Endothelial cell of umbilical vein (primary cell): ENCODE results near the gene TADA1. TPM values are rescaled to one million over a fixed set of nuclear protein-coding genes. Genes with fewer than 3 reads are reported as not detected.

Experiments
- BruUV-seq: library from RNA; stranded (reverse); fragments of 400-500 nt; replicated peaks from 2 replicates; lab custom pipeline; 2021; lab: Mats Ljungman, UMichigan
- CTCF ChIA-PET: fragments of 300-600, 350-600 bp; sonication (Branson Sonifier 250); formaldehyde crosslinking; loops from one replicate; lab custom pipeline; 2021; ENCODE audit warnings: antibody characterized with exemption, inconsistent platforms; lab: Charles Lee
- POLR2A ChIA-PET: fragments of 300-600, 350-600 bp; sonication (Branson Sonifier 250); formaldehyde crosslinking; loops from one replicate; lab custom pipeline; 2021; ENCODE audit warnings: antibody characterized with exemption, inconsistent platforms; lab: Charles Lee
- DNase-seq: peaks from one replicate; pipeline ENCODE4 v3.0.0-alpha.2; 2011; ENCODE audit warnings: low read depth, low spot score
- FAIRE-seq: peaks from 2 replicates; lab custom pipeline; 2011; peaks lifted over from hg19 to GRCh38; lab: Jason Lieb, UNC
- H2AFZ ChIP-seq: 2 replicates; pipeline ENCODE4 v1.6.0; 2012; ENCODE audit warnings: low read depth, low read length, control low read depth, inconsistent platforms
- H3K27ac ChIP-seq: 2 replicates; pipeline ENCODE4 v1.5.1; 2011; ENCODE audit warnings: low read depth, mild to moderate bottlenecking, control low read depth, low read length, moderate library complexity; ENCODE audit not compliant: insufficient read depth
- H3K27me3 ChIP-seq, 2 experiments: 2 replicates each; pipeline versions ENCODE4 v1.6.0 to v1.6.1; 2011; ENCODE audit warnings: low read length in 2 of 2, mixed read lengths in 1 of 2; ENCODE audit not compliant: control insufficient read depth in 2 of 2, insufficient read depth in 2 of 2
- H3K36me3 ChIP-seq, 2 experiments: 2 replicates in 1 of 2; 3 replicates in 1 of 2; pipeline ENCODE4 v1.5.1; 2011; ENCODE audit warnings: low read length in 2 of 2, mild to moderate bottlenecking in 1 of 2, moderate library complexity in 1 of 2; ENCODE audit not compliant: control insufficient read depth in 2 of 2, insufficient read depth in 2 of 2; ENCODE audit errors: extremely low read depth in 1 of 2
- H3K4me1 ChIP-seq: 3 replicates; pipeline ENCODE4 v1.5.1; 2011; ENCODE audit warnings: mild to moderate bottlenecking, low read length; ENCODE audit not compliant: control insufficient read depth, insufficient read depth; ENCODE audit errors: extremely low read depth
- H3K4me2 ChIP-seq: 2 replicates; pipeline ENCODE4 v1.6.1; 2011; ENCODE audit warnings: low read length, control low read depth, mixed read lengths; ENCODE audit not compliant: insufficient read depth
- H3K4me3 ChIP-seq, 3 experiments: fragments of 200-600 bp in 1 of 3; sonication (generic), shearing (Covaris generic) in 1 of 3; replicated peaks in 1 of 3; 2 replicates each; pipeline ENCODE4 v1.5.1; 2011 to 2016; ENCODE audit warnings: control low read depth in 3 of 3, low read length in 3 of 3, mild to moderate bottlenecking in 2 of 3, inconsistent platforms in 1 of 3, low read depth in 1 of 3, moderate library complexity in 1 of 3; ENCODE audit not compliant: insufficient read depth in 1 of 3
- H3K79me2 ChIP-seq: 2 replicates; pipeline ENCODE4 v1.6.0; 2012; ENCODE audit warnings: low read length, inconsistent platforms; ENCODE audit not compliant: control insufficient read depth, insufficient read depth
- H3K9ac ChIP-seq: replicated peaks from 2 replicates; pipeline ENCODE3; 2011; ENCODE audit warnings: low read length, control low read depth; ENCODE audit not compliant: insufficient read depth; ENCODE audit errors: extremely low read depth
- H3K9me1 ChIP-seq: replicated peaks from 3 replicates; pipeline ENCODE4 v1.6.0; 2011; ENCODE audit warnings: mild to moderate bottlenecking, low read length; ENCODE audit not compliant: control insufficient read depth, insufficient read depth; ENCODE audit errors: extremely low read depth
- H3K9me3 ChIP-seq: replicated peaks from 2 replicates; pipeline ENCODE4 v1.5.1; 2012; ENCODE audit warnings: low read length, inconsistent platforms; ENCODE audit not compliant: control insufficient read depth, insufficient read depth
- H4K20me1 ChIP-seq: replicated peaks from 2 replicates; pipeline ENCODE3; 2011; ENCODE audit warnings: mild to moderate bottlenecking, low read length; ENCODE audit not compliant: control insufficient read depth, insufficient read depth; ENCODE audit errors: extremely low read depth
- EZH2 ChIP-seq: IDR thresholded peaks from 2 replicates; pipeline ENCODE4 v1.6.1; 2012; ENCODE audit warnings: borderline replicate concordance, low read depth, mild to moderate bottlenecking, moderate library complexity, low read length, inconsistent platforms; ENCODE audit not compliant: severe bottlenecking
- FOS ChIP-seq: IDR thresholded peaks from 2 replicates; pipeline ENCODE4 v1.6.1; 2011; ENCODE audit warnings: mild to moderate bottlenecking, low read length, moderate library complexity, borderline replicate concordance; ENCODE audit not compliant: insufficient read depth
- GATA2 ChIP-seq: IDR thresholded peaks from 2 replicates; pipeline ENCODE4 v1.7.0; 2011; ENCODE audit warnings: low read depth, mild to moderate bottlenecking, moderate library complexity, mixed read lengths, low read length; ENCODE audit not compliant: insufficient read length, insufficient read depth
- JUN ChIP-seq: IDR thresholded peaks from 2 replicates; pipeline ENCODE4 v1.6.1; 2011; ENCODE audit warnings: borderline replicate concordance, low read depth; ENCODE audit not compliant: insufficient read length, insufficient read depth
- MYC ChIP-seq: IDR thresholded peaks from one replicate; pipeline ENCODE4 v1.6.1; 2011; ENCODE audit warnings: mild to moderate bottlenecking, low read depth, low read length
- POLR2A ChIP-seq: IDR thresholded peaks from 2 replicates; pipeline ENCODE4 v1.6.1; 2012; ENCODE audit warnings: low read depth, mild to moderate bottlenecking, control low read depth, low read length
- POLR2AphosphoS5 ChIP-seq: IDR thresholded peaks from 2 replicates; pipeline ENCODE4 v1.6.1; 2012; ENCODE audit warnings: low read depth, mild to moderate bottlenecking, control low read depth, low read length, moderate library complexity; ENCODE audit not compliant: insufficient read depth
- dilution Hi-C: fragments of 300-500 bp; cut with MboI; formaldehyde crosslinking; loops from one replicate; pipeline ENCODE4 v1.15.0; 2019; ENCODE audit warnings: low sequenced_read_pairs; ENCODE audit not compliant: extremely low pct_ligation_motif_present
- intact Hi-C: fragments of 100-400 bp; cut with micrococcal nuclease; formaldehyde crosslinking; loops from one replicate; pipeline ENCODE4 v1.10.0; 2022
- polyA plus RNA-seq, 4 experiments: library from polyadenylated mRNA; depleted of rRNA in 3 of 4; stranded (reverse) in 3 of 4; unstranded in 1 of 4; fragments of >200 nt; gene quantifications; 2 replicates each; pipeline versions ENCODE4 v1.2.1 to v1.2.3, GENCODE V29; 2011 to 2012; ENCODE audit warnings: missing spikeins in 1 of 4
- total RNA-seq: library from RNA; stranded (reverse); gene quantifications from 2 replicates; pipeline ENCODE4 v1.2.3, GENCODE V29; 2021
- TF ChIP-seq, protein P1 (sequence below), 2 donors: IDR thresholded peaks; 1 replicate in 1 of 2; 2 replicates in 1 of 2; pipeline ENCODE4 v1.5.1; 2011; ENCODE audit warnings: low read length in 2 of 2, mild to moderate bottlenecking in 2 of 2, moderate library complexity in 2 of 2, control low read depth in 1 of 2, inconsistent platforms in 1 of 2, low read depth in 1 of 2; ENCODE audit not compliant: insufficient read depth in 1 of 2; ENCODE audit errors: extremely low read depth in 1 of 2
- TF ChIP-seq, protein P2 (sequence below): IDR thresholded peaks from 2 replicates; pipeline ENCODE4 v1.6.1; 2011; ENCODE audit not compliant: insufficient read depth, insufficient read length

The TADA1 gene
- total and polyA plus RNA-seq, 2 donors (not counting 3 experiments of a cell fraction or from before 2014, with no cell fraction given), result 7.0 to 7.9 TPM

DNA sequence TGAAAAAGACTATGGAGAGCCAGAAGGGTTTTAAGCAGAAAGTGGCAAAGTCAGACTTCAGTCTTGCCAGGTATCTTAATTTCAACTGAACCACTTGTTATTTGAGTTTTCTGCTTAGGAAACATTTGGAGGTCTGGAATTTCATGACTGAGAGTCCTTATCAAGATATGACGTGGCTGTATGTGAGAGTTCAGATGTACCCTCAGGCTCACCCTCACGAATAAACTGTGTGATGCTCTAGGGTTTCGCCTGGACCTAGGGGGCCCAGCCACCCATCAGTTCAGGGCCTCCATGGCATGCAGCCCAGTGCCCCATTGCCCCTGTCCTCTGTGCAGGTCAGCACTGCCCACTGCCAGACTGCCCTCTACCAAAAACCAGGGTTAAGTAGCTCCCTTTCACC lies 30.6 kb upstream of the TADA1 start:
- Histone ChIP-seq H3K4me1 (no peaks in the 10 kb centered on the region), H3K27me3 (no peaks in the 10 kb centered on the region), H3K9ac (no peak overlapping the region), H2AFZ (no peak overlapping the region), H3K27ac (no peak overlapping the region), H4K20me1 (no peaks in the 10 kb centered on the region), H3K9me3 (no peaks in the 10 kb centered on the region), H3K79me2 (no peaks in the 10 kb centered on the region), H3K4me2 (no peak overlapping the region), H3K36me3 (no peaks in the 10 kb centered on the region), H3K9me1 (no peaks in the 10 kb centered on the region), H3K4me3 (no peak overlapping the region)
- no peak for TF ChIP-seq POLR2AphosphoS5
- no peak for TF ChIP-seq JUN
- TF ChIP-seq EZH2, result no peak
- TF ChIP-seq GATA2, result no peak
- TF ChIP-seq, protein P1, sequence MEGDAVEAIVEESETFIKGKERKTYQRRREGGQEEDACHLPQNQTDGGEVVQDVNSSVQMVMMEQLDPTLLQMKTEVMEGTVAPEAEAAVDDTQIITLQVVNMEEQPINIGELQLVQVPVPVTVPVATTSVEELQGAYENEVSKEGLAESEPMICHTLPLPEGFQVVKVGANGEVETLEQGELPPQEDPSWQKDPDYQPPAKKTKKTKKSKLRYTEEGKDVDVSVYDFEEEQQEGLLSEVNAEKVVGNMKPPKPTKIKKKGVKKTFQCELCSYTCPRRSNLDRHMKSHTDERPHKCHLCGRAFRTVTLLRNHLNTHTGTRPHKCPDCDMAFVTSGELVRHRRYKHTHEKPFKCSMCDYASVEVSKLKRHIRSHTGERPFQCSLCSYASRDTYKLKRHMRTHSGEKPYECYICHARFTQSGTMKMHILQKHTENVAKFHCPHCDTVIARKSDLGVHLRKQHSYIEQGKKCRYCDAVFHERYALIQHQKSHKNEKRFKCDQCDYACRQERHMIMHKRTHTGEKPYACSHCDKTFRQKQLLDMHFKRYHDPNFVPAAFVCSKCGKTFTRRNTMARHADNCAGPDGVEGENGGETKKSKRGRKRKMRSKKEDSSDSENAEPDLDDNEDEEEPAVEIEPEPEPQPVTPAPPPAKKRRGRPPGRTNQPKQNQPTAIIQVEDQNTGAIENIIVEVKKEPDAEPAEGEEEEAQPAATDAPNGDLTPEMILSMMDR (IDR thresholded peaks at IDR 0.05; ENCODE audit: extremely low read depth in 1 of 2, insufficient read depth in 1 of 2, low read depth in 1 of 2, low read length in 2 of 2), result no peak
- no peak for TF ChIP-seq FOS
- TF ChIP-seq, protein P2, sequence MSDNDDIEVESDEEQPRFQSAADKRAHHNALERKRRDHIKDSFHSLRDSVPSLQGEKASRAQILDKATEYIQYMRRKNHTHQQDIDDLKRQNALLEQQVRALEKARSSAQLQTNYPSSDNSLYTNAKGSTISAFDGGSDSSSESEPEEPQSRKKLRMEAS, result no peak
- no peak for TF ChIP-seq MYC
- TF ChIP-seq POLR2A, result no peak
- dilution Hi-C loops, result no loop called here
- intact Hi-C loops, result no loop called here
- FAIRE-seq, result no peak
- BruUV-seq, result no TSS peak
- POLR2A ChIA-PET, result no interaction called here
- DNase-seq, result no peak
- CTCF ChIA-PET, result interaction anchor here (1.0 to 13.5 kb wide), 3 partner anchors 23 to 153 kb away, joined by 3 to 509 read pairs (median 3); no protein-coding TSS in a partner anchor
